ENCODE results near the gene KLHDC7A.
"Not testable (repeated sequence)": the region's sequence is repeated elsewhere in the genome, so short reads cannot be mapped to it uniquely, and the experiment has no call there.

The KLHDC7A gene

DNA sequence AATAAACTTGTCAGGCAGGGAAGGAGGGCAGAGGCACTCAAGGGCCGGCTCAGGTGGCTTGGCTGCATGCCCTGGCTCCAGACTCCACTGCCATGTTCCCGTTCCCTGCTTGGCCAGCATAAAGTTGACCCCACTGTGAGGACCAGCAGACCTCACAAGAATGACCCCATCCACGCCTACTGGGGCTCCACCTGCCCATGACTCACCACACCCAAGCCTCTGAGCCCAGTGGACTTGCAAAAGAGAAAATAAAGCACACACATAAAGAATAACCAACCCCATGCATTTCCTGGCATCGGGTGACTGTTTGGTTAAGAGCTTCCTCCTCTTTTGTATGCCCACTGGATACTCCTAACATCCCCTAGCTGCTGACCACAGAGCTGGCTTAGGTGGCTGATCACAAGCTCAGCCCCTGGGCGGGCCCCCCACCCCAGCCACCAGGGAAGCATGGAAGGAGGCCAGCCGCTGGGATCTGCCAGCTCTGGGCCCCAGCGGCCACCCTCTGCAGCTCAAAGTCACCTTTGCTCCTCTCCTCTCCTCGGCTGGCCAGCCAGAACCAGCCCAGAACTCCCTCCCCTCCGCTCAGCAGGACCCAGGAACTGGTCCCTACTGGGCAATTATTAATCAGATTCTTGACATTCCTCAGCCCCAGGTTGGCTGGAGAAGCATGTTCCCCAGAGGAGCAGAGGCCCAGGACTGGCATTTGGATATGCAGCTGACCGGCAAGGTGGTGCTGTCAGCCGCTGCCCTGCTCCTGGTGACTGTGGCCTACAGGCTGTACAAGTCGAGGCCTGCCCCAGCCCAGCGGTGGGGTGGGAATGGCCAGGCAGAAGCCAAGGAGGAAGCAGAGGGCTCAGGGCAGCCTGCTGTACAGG is at the start of gene KLHDC7A:
Gene KLHDC7A (plus strand): TSS at position 616 of the 875 bp plus-strand sequence. CDS start 52 bp downstream, at position 668.
- no peak for FAIRE-seq

- FAIRE-seq: no peak
These were observed 46.7 kb upstream of the KLHDC7A start for GRCh38 chr1:18434041-18434440.

DNA sequence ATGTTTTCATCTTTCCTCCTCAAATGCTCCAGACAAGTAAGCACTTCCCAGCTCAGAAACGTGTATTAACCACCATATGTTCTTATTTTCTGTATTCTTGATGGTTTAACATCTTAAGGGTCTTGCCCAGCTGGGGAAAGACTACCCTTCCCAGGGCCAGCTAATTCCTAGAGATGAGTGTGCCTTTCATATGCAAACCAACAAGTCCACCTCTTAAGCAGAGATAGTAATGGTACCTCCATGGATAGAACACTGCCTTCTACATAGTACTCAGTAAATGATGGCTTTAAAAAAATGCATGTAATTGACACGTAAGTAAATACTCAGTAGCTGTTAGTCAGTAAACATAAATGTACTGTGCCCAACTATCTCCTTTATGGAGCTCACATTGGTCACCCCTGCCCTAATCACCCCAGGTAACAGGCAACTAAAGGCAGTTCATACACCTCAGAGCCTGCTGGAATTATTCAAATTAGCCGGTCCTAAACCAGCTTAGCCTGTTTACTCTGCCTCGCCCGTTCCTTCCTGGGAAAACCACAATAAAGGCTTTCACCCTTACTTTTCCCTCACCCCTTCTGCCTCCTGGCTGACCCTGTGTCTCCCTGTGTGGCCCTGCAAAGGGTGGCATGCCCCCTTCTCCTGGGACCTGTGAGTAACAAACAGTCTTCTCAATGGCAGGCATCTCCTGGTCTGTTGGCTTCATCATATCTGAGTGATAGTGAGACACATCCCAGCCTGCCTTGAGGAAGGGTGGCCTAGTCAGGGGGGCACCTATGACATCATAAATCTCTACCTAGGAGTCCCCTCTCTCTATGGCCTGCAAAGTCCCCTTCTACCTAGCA is 40.1 kb upstream of the KLHDC7A start:
- no peak for FAIRE-seq

- no peak for FAIRE-seq
These were observed 36.9 kb upstream of the KLHDC7A start for GRCh38 chr1:18443587-18444520.

DNA sequence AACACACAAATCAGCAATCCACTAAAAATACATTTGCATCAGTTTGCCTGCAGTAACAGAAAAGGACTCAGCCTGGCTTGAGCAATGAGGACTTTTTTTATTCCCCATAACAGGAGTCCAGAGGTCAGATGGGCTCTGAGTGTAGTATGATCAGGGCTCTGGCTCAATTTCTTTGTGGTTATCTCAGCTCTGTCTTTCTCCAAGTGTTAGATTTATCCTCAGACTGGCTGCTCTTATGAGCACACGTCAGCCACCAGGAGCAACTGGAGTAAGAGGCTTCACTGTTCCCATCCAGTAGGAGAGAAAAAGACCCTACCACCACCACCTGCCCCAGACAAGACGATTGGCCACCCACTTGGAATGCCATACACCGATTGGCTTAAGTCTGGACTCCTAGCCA is 36.2 kb upstream of the KLHDC7A start:
- no peak for FAIRE-seq

DNA sequence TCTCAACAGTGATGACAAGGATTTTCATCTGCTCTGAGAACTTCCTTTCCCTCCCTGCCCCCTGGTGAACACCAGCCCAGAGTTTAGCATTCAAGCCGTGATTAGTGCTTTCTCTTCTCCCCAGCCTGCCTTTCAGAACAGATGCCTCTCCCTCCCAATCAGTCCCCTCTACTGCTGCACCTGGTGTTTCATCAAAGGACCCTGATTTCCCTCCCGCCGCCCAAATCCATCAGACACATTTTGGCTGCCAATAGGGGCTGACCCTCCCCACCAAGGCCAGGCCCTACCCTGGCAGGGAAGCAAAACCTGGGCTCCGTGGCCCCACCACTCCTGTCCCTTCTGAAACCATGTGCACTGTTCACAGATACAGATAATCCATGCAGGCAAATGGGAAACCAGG is 34.0 kb upstream of the KLHDC7A start:
- FAIRE-seq: no peak

- FAIRE-seq: no peak
These were observed 33.1 kb upstream of the KLHDC7A start for GRCh38 chr1:18447509-18448220.

DNA sequence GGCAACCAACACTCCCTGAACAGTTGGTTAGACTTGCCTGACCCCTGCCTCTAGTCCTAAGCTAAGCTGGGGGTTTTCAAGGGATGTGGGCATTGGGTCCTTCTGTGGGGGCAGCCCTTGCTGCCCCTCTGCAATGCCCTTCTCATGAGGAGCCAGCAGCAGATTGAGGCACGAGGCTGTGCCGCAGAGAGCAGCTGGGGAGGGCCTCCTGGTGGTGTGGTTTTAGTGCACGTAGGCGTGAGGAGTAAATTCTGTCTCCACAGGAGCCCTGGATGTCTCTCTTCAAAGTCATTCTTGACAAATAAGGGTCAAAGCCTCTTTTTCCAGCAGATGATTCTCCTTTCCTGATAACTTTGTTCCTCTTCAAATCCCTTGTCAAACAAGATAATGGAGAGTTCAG is 31.8 kb upstream of the KLHDC7A start:
- no peak for FAIRE-seq

GRCh38 chr1:18452550-18452949 is 28.2 kb upstream of the KLHDC7A start:
- FAIRE-seq: no peak

DNA sequence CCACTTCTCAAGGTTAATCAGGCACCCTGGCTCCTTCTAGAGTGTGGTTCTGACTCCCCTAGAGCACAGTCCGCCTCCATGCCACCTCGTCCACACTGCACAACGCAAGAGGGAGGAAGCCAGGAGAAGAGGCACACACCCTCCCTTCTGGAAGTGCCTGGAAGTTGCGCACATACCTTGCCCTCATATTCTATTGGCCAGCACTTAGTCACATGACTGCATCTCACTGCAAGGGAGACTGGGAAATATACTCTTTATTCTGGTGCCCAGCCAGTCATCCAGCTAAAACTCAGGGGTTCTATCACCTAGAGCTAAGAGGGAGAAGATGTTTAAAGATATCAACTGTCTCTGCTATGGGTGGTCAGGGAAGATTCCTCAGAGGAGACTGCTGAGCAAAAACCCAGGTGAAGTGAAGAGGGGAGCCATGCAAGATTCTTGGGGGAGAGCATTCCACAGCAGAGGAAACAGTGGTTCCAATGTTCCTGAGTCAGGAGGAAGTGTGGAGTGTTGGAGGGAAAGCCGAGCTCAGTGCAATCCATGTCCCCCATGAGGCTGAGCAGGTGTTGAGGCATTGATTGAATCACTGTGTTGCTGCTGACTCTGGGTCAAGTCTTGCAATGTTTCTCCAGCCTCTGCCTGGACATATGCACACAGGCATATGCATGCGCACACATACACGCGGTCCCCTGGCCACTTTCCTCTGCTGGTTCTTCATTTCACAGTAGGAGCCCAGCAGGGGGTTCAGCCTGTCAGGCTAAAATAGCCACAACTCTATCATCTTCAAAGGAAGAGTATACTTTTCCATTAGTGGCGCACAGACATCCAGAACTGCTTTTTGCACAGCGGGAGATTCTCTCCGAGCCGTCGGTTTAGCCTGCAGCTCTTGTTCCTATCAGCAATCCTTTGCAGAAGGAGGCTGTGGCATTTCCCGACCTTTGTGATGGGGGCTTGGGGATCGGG is 22.3 kb upstream of the KLHDC7A start:
- no peak for FAIRE-seq

DNA sequence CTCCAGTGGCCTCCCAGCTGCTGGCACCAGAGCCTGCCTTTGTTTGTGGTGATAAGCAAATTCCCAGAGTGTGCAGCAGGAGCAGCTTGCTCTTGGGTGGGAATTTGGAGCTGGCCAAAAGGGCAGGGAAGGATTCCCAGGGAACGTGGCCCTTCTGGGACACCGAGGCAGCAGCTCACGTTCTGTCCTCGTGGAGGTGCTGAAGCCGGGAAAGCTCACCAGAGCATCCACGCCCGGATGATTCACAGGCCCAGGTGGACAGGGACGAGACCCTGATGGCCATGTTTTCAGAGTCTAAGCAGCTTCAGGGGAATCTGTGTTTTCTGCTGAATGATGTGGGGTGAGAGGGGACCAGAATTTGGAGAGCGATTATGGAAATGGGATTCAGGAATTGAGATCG is 19.1 kb upstream of the KLHDC7A start:
- no peak for FAIRE-seq

DNA sequence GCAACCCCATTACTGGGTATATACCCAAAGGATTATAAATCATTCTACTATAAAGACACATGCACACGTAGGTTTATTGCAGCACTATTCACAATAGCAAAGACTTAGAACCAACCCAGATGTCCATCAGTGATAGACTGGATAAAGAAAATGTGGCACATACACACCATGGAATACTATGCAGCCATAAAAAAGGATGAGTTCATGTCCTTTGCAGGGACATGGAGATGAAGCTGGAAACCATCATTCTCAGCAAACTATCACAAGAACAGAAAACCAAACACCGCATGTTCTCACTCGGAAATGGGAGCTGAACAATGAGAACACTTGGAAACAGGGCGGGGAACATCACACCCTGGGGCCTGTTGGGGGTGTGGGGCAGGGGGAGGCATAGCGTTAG is 18.2 kb upstream of the KLHDC7A start:
- not testable (repeated sequence) for FAIRE-seq

DNA sequence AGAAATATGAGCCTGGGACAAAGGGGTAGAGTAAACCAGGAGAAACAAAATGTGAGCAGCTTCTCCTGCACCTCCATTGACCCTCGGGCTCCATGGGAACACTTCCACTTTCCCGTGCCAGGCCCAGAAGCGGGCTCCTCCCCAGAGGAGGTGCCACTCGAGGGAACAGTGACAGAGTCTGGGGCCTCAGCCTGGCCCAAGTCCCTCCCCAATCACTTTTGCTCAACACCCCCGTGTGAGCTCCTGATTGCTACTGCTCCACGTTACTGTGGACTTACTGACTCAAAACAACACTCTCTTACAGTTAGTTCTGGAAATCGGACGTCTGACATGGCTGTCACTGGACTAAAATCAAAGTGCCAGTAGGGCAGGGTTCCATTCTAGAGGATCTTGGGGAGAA is 17.7 kb upstream of the KLHDC7A start:
- FAIRE-seq: no peak

- no peak for FAIRE-seq
These were observed 16.6 kb upstream of the KLHDC7A start for GRCh38 chr1:18463984-18464664.

GRCh38 chr1:18464665-18465050 is 16.1 kb upstream of the KLHDC7A start:
- no peak for FAIRE-seq

- no peak for FAIRE-seq
These were observed 14.1 kb upstream of the KLHDC7A start for GRCh38 chr1:18466676-18467075.

DNA sequence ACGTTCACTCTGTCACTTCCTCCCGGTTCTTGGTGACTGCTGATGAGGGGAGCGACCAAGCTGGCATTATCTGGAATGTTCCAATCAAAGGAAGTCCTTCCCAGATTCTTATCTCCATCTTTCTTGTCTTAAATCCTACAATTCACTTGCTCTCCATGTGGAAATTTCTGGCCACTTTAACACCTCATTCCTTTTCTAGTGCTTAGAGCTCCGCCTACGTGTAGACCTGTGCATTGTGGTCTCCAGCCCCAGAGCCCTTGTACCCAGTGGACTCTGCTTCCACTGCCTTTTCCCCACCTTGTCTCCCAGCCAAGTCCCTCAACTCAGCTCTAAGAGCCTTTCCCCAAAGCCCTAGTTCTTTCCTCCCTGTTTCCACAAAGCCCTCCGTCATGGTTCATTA is 12.2 kb upstream of the KLHDC7A start:
- no peak for FAIRE-seq

- no peak for FAIRE-seq
These were observed 11.2 kb upstream of the KLHDC7A start for GRCh38 chr1:18469514-18469913.

GRCh38 chr1:18470671-18471355 is 9.9 kb upstream of the KLHDC7A start:
- no peak for FAIRE-seq

Measured in islet of Langerhans (tissue), 1 donor.